GM12878 (cell line): ENCODE measurements around the gene ATF6. TPM values are rescaled to one million over a fixed set of nuclear protein-coding genes. Genes with fewer than 3 reads are reported as not detected.

Source experiments
- BMI1 ChIP-seq: fragments of 450-650 bp; IDR thresholded peaks from 2 replicates; pipeline ENCODE4 v1.6.1; 2016; ENCODE audit warnings: mild to moderate bottlenecking, moderate library complexity, borderline replicate concordance
- EGR1 ChIP-seq, 2 experiments: IDR thresholded peaks; 1 replicate in 1 of 2; 2 replicates in 1 of 2; pipeline ENCODE4 v1.6.1; 2011 to 2012; ENCODE audit warnings: low read depth in 2 of 2, low read length in 2 of 2, borderline replicate concordance in 1 of 2, mild to moderate bottlenecking in 1 of 2, moderate library complexity in 1 of 2
- MEF2A ChIP-seq: IDR thresholded peaks from 2 replicates; pipeline ENCODE4 v1.6.1; 2011; ENCODE audit warnings: low read depth, mild to moderate bottlenecking, low read length, moderate library complexity; ENCODE audit not compliant: insufficient read depth
- PAX8 ChIP-seq: fragments of 450-650 bp; IDR thresholded peaks from 2 replicates; pipeline ENCODE4 v1.6.1; 2017; ENCODE audit warnings: mild to moderate bottlenecking, moderate library complexity
- RB1 ChIP-seq: fragments of 450-650 bp; formaldehyde crosslinking; IDR thresholded peaks from 2 replicates; pipeline ENCODE4 v1.6.1; 2017; ENCODE audit warnings: mild to moderate bottlenecking, borderline replicate concordance
- SP1 ChIP-seq: IDR thresholded peaks from one replicate; pipeline ENCODE4 v1.6.1; 2011; ENCODE audit warnings: low read depth, low read length
- SREBF2 ChIP-seq: IDR thresholded peaks from 2 replicates; pipeline ENCODE4 v1.6.1; 2012; ENCODE audit warnings: mild to moderate bottlenecking, low read length
- ZNF207 ChIP-seq: fragments of 450-650 bp; IDR thresholded peaks from 2 replicates; pipeline ENCODE4 v1.6.1; 2014; ENCODE audit warnings: antibody characterized with exemption, mild to moderate bottlenecking, borderline replicate concordance
- ZZZ3 ChIP-seq: IDR thresholded peaks from 2 replicates; pipeline ENCODE4 v1.6.1; 2011; ENCODE audit warnings: low read depth; ENCODE audit not compliant: control insufficient read depth, insufficient read length
- polyA plus RNA-seq, 11 experiments: library from polyadenylated mRNA; depleted of rRNA in 4 of 11; unstranded in 6 of 11; stranded (reverse) in 5 of 11; fragments of >200 nt; fragmentation: Nextera tagmentation in 4 of 11; fragmentation: Illumina TruSeq in 1 of 11; extraction: Ambion mirVana in 4 of 11; extraction: Trizol in 1 of 11; gene quantifications; 1 replicate in 1 of 11; 2 replicates in 10 of 11; pipeline versions ENCODE4 v1.2.1 to v1.2.3, GENCODE V29; 2011 to 2016; ENCODE audit warnings: inconsistent platforms in 2 of 11, missing spikeins in 2 of 11, low read depth in 1 of 11
- total RNA-seq, 4 experiments: library from RNA; depleted of rRNA in 3 of 4; stranded (reverse); fragments of >200 nt in 3 of 4; fragmentation: Illumina TruSeq in 1 of 4; extraction: Trizol in 1 of 4; gene quantifications; 2 replicates each; pipeline versions ENCODE4 v1.2.1 to v1.2.3, GENCODE V29; 2013 to 2021
- TF ChIP-seq, protein P1 (sequence below): IDR thresholded peaks from 2 replicates; pipeline ENCODE4 v1.6.1; 2011; ENCODE audit warnings: low read depth, low read length, improper control_type of control experiment, borderline replicate concordance
- TF ChIP-seq, protein P2 (sequence below): fragments of 150-350 bp; IDR thresholded peaks from 2 replicates; pipeline ENCODE4 v1.6.1; 2016; ENCODE audit warnings: low read depth, low read length

ATF6 gene
- total and polyA plus RNA-seq, 10 of the 15 experiments (the other 5 are each of a cell fraction or from before 2014, with no cell fraction given) = 7.8 to 24.3 (median 14.7) TPM

- TF ChIP-seq, protein P1, sequence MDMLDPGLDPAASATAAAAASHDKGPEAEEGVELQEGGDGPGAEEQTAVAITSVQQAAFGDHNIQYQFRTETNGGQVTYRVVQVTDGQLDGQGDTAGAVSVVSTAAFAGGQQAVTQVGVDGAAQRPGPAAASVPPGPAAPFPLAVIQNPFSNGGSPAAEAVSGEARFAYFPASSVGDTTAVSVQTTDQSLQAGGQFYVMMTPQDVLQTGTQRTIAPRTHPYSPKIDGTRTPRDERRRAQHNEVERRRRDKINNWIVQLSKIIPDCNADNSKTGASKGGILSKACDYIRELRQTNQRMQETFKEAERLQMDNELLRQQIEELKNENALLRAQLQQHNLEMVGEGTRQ = no peak
- TF ChIP-seq SP1 (no peak), MEF2A (no peak), BMI1 (no peak), PAX8 (no peak), ZNF207 (no peak), RB1 (no peak), SREBF2 (no peak), ZZZ3 (no peak), EGR1 (IDR thresholded peaks at IDR 0.05; ENCODE audit: borderline replicate concordance in 1 of 2, low read depth in 2 of 2, low read length in 2 of 2) (no peak)
- TF ChIP-seq, protein P2, sequence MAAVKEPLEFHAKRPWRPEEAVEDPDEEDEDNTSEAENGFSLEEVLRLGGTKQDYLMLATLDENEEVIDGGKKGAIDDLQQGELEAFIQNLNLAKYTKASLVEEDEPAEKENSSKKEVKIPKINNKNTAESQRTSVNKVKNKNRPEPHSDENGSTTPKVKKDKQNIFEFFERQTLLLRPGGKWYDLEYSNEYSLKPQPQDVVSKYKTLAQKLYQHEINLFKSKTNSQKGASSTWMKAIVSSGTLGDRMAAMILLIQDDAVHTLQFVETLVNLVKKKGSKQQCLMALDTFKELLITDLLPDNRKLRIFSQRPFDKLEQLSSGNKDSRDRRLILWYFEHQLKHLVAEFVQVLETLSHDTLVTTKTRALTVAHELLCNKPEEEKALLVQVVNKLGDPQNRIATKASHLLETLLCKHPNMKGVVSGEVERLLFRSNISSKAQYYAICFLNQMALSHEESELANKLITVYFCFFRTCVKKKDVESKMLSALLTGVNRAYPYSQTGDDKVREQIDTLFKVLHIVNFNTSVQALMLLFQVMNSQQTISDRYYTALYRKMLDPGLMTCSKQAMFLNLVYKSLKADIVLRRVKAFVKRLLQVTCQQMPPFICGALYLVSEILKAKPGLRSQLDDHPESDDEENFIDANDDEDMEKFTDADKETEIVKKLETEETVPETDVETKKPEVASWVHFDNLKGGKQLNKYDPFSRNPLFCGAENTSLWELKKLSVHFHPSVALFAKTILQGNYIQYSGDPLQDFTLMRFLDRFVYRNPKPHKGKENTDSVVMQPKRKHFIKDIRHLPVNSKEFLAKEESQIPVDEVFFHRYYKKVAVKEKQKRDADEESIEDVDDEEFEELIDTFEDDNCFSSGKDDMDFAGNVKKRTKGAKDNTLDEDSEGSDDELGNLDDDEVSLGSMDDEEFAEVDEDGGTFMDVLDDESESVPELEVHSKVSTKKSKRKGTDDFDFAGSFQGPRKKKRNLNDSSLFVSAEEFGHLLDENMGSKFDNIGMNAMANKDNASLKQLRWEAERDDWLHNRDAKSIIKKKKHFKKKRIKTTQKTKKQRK = no peak
Observed at GRCh38 chr1:161855260-161855659, 89.1 kb downstream of the ATF6 start (continued).
